Mammary microvascular endothelial cell (primary cell): ENCODE measurements around the gene ZNF317. TPM values are rescaled to one million over a fixed set of nuclear protein-coding genes. Genes with fewer than 3 reads are reported as not detected.

Source experiments
- total RNA-seq: library from RNA; depleted of rRNA; stranded (reverse); fragments of >200 nt; gene quantifications from 2 replicates; pipeline ENCODE4 v1.2.3, GENCODE V29; 2015

The ZNF317 gene
- 13.1 and 13.4 TPM in 2 replicates for total RNA-seq

GRCh38 chr19:9140159-9140874 lies at the start of gene ZNF317:
Gene ZNF317 (plus strand): TSS chr19:9140397. CDS start chr19:9156017, 15,620 bp downstream.

GRCh38 chr19:9107375-9107774 lies 32.8 kb upstream of the ZNF317 start, which contains the start of gene OR7G2:
Gene OR7G2 (minus strand): TSS chr19:9107475. CDS start chr19:9103243, 4,232 bp downstream.

DNA sequence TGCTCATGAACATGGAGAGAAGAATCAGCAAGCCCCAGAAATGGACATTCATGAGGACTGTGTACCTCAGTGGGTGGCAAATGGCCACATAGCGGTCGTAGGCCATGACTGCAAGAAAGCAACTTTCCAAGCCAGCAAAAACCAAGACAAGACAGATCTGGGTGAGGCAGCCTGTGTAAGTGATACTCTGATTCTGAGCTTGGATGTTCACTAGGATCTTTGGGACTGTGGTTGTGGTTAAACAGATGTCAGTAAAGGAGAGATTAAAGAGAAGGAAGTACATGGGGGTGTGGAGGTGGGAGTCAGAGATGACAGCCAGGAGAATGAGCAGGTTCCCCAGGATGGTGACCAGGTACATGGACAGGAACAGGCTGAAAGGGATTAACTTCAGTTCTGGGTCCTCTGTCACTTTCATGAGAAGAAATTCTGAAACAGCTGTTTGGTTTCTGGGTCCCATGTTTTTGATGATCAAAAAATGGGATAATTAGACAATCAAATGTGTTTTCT lies 24.8 kb upstream of the ZNF317 start, which contains the start of gene OR7G1:
TSS of gene OR7G1 (minus strand) at position 457 of the 507 bp plus-strand sequence. CDS start at position 457, 0 bp downstream.

DNA sequence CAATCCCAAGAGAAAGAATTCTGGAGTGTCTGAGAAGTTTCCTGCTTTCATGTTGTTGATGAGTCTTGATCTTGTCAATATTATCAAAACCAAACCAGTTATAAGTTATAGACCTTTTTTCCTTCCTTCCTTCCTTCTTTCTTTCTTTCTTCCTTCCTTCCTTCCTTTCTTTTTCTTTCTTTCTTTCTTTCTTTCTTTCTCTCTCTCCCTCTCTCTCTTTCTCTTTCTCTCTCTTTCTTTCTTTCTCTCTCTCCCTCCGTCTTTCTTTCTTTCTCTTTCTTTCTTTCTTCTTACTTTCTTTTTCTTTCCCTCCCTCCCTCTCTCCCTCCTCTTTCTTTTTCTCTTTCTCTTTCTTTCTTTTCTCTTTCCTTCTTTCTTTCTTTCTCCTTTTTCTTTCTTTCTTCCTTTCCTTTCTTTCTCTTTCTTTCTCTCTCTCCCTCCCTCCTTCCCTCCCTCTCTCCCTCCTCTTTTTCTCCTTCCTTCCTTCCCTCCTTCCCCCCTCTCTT lies 13.2 kb upstream of the ZNF317 start, which contains the start of gene OR7G3:
TSS of gene OR7G3 (minus strand) at position 51 of the 506 bp plus-strand sequence. CDS start at position 51, 0 bp downstream.

GRCh38 chr19:9178901-9179300 lies 38.7 kb downstream of the ZNF317 start, which contains the start of gene OR7D2:
Gene OR7D2 (plus strand): TSS chr19:9178979. CDS start chr19:9185782, 6,803 bp downstream.

Other genes starting within 250 kb of the ZNF317 start
- not detected in 2 replicates for gene MUC16, start 130.0 kb upstream of the ZNF317 start, total RNA-seq
- gene OR1M1, start 53.3 kb upstream of the ZNF317 start, total RNA-seq, result not detected in 2 replicates
- not detected in 2 replicates for gene OR7G2, start 32.9 kb upstream of the ZNF317 start, total RNA-seq
- gene OR7G1, start 24.6 kb upstream of the ZNF317 start, total RNA-seq, result not detected in 2 replicates
- gene OR7G3, start 13.4 kb upstream of the ZNF317 start, total RNA-seq, result not detected in 2 replicates
- gene OR7D2, start 38.6 kb downstream of the ZNF317 start, total RNA-seq, result 0.10 TPM in 1 of 2 replicates, not detected in the other
- gene OR7D4, start 79.2 kb downstream of the ZNF317 start, total RNA-seq, result not detected in 2 replicates
- gene OR7E24, start 110.5 kb downstream of the ZNF317 start, total RNA-seq, result not detected in 2 replicates
- 2.6 and 5.8 TPM in 2 replicates for gene ZNF699, start 169.4 kb downstream of the ZNF317 start, total RNA-seq
- gene ZNF559, start 183.8 kb downstream of the ZNF317 start, total RNA-seq, result 6.5 and 6.9 TPM in 2 replicates
- 0.15 and 2.0 TPM in 2 replicates for gene ZNF177, start 222.6 kb downstream of the ZNF317 start, total RNA-seq